B cell (primary cell): ENCODE measurements around the gene NUP210.

Experiments used
- CTCF ChIP-seq: fragments of 200-600 bp; IDR thresholded peaks from one replicate; pipeline ENCODE4 v1.8.0; 2022; ENCODE audit warnings: antibody characterized with exemption, mild to moderate bottlenecking
- EZH2 ChIP-seq: IDR thresholded peaks from 2 replicates; pipeline ENCODE4 v1.6.1; 2012; ENCODE audit warnings: borderline replicate concordance, low read depth, mild to moderate bottlenecking, moderate library complexity, low read length; ENCODE audit not compliant: insufficient read depth, poor library complexity, severe bottlenecking

GRCh38 chr3:13283877-13284264 lies 136.3 kb downstream of the NUP210 start:
- TF ChIP-seq EZH2 (no peak), CTCF (no peak)
